GM12891 (cell line): ENCODE data around the gene CNBP.
"Not testable (repeated sequence)": the region's sequence is repeated elsewhere in the genome, so short reads cannot be mapped to it uniquely, and the experiment has no call there.

Source experiments
- POLR2A ChIP-seq: IDR thresholded peaks from 2 replicates; pipeline ENCODE4 v1.6.1; 2011; ENCODE audit warnings: low read depth, low read length, control low read depth
- POLR2AphosphoS5 ChIP-seq: IDR thresholded peaks from 2 replicates; pipeline ENCODE4 v1.6.1; 2011; ENCODE audit warnings: low read depth, low read length, control low read depth

DNA sequence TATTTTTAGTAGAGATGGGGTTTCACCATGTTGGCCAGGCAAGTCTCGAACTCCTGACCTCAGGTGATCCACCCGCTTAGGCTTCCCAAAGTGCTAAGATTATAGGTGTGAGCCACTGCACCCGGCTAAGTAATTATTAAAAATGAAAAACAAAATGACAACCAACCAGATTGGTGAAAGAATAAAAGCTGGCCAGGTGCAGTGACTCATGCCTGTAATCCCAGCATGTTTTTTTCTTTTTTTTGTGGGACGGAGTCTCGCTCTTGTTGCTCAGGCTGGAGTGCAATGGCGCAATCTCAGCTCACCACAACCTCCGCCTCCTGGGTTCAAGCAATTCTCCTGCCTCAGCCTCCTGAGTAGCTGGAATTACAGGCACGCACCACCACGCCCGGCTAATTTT is 47.4 kb downstream of the CNBP start:
- not testable (repeated sequence) for TF ChIP-seq POLR2A, POLR2AphosphoS5
